CD14-positive monocyte (primary cell): ENCODE measurements around the gene ZNF524. TPM values are rescaled to one million over a fixed set of nuclear protein-coding genes. Genes with fewer than 3 reads are reported as not detected.
A peak's percentile ranks its signal among the peaks of the same experiment; 100 is the strongest.

Experiments used
- DNase-seq, 3 donors: peaks; one replicate each; pipeline ENCODE4 v3.0.0-alpha.2; 2011 to 2022
- H2AFZ ChIP-seq: 2 replicates; pipeline ENCODE4 v1.6.0; 2012; ENCODE audit warnings: mild to moderate bottlenecking, low read depth, low read length, inconsistent platforms; ENCODE audit not compliant: insufficient read depth, poor library complexity, severe bottlenecking
- H3K27ac ChIP-seq, 2 donors: 1 replicate in 1 of 2; 2 replicates in 1 of 2; pipeline ENCODE4 v1.5.1; 2012 to 2013; ENCODE audit warnings: low read length in 2 of 2, control low read depth in 1 of 2, inconsistent platforms in 1 of 2, low read depth in 1 of 2, mild to moderate bottlenecking in 1 of 2
- H3K27me3 ChIP-seq, 2 donors: one replicate each; pipeline versions ENCODE4 v1.6.0 to v1.6.1; 2011 to 2013; ENCODE audit warnings: low read length in 2 of 2; ENCODE audit not compliant: control insufficient read depth in 2 of 2, insufficient read depth in 2 of 2
- H3K36me3 ChIP-seq, 2 donors: replicated peaks in 1 of 2; 1 replicate in 1 of 2; 2 replicates in 1 of 2; pipeline versions ENCODE4 v1.5.1 to v1.6.1; 2012 to 2013; ENCODE audit warnings: low read length in 2 of 2, control low read depth in 1 of 2, inconsistent platforms in 1 of 2, mild to moderate bottlenecking in 1 of 2; ENCODE audit not compliant: insufficient read depth in 2 of 2, control insufficient read depth in 1 of 2
- H3K4me1 ChIP-seq, 2 donors: 1 replicate in 1 of 2; 2 replicates in 1 of 2; pipeline versions ENCODE4 v1.5.1 to v1.6.1; 2012 to 2013; ENCODE audit warnings: low read length in 2 of 2, control low read depth in 1 of 2, inconsistent platforms in 1 of 2, mild to moderate bottlenecking in 1 of 2, moderate library complexity in 1 of 2; ENCODE audit not compliant: insufficient read depth in 2 of 2, control insufficient read depth in 1 of 2
- H3K4me2 ChIP-seq: replicated peaks from 2 replicates; pipeline ENCODE3; 2012; ENCODE audit warnings: low read length, moderate library complexity, mild to moderate bottlenecking; ENCODE audit not compliant: poor library complexity, severe bottlenecking; ENCODE audit errors: extremely low read depth
- H3K4me3 ChIP-seq, 3 experiments: fragments of 200-600 bp in 1 of 3; sonication (generic) in 1 of 3; replicated peaks in 1 of 3; 1 replicate in 2 of 3; 2 replicates in 1 of 3; pipeline ENCODE4 v1.5.1; 2011 to 2013; ENCODE audit warnings: low read length in 3 of 3, mild to moderate bottlenecking in 3 of 3, control low read depth in 2 of 3, low read depth in 2 of 3, inconsistent platforms in 1 of 3, moderate library complexity in 1 of 3
- H3K79me2 ChIP-seq: 2 replicates; pipeline ENCODE4 v1.6.0; 2012; ENCODE audit warnings: mild to moderate bottlenecking, control low read depth, inconsistent platforms, low read length, moderate library complexity; ENCODE audit not compliant: insufficient read depth
- H3K9ac ChIP-seq: 2 replicates; pipeline ENCODE4 v1.6.0; 2017; ENCODE audit warnings: low read length, mild to moderate bottlenecking; ENCODE audit not compliant: insufficient read depth, poor library complexity, severe bottlenecking
- H3K9me3 ChIP-seq, 2 donors: replicated peaks in 1 of 2; 1 replicate in 1 of 2; 2 replicates in 1 of 2; pipeline versions ENCODE4 v1.5.1 to v1.6.1; 2012 to 2013; ENCODE audit warnings: low read length in 2 of 2, control low read depth in 1 of 2; ENCODE audit not compliant: control insufficient read depth in 1 of 2, insufficient read depth in 1 of 2
- H4K20me1 ChIP-seq: 2 replicates; pipeline ENCODE4 v1.6.0; 2012; ENCODE audit warnings: mild to moderate bottlenecking, low read length, control low read depth, moderate library complexity; ENCODE audit not compliant: insufficient read depth
- H3K27ac Mint-ChIP-seq, 7 donors: one replicate each; pipeline ENCODE4 v1.8.0; 2020; ENCODE audit warnings: mild to moderate bottlenecking in 7 of 7, mixed read lengths in 7 of 7, moderate library complexity in 6 of 7, inconsistent platforms in 2 of 7
- H3K27me3 Mint-ChIP-seq, 3 donors: one replicate each; pipeline ENCODE4 v1.8.0; 2021 to 2022; ENCODE audit warnings: low read depth in 3 of 3, mild to moderate bottlenecking in 3 of 3, mixed read lengths in 3 of 3, moderate library complexity in 3 of 3, inconsistent platforms in 1 of 3
- H3K36me3 Mint-ChIP-seq, 2 donors: one replicate each; pipeline ENCODE4 v1.8.0; 2020; ENCODE audit warnings: mixed read lengths in 2 of 2, inconsistent platforms in 1 of 2, mild to moderate bottlenecking in 1 of 2
- H3K4me1 Mint-ChIP-seq: one replicate; pipeline ENCODE4 v1.8.0; 2020; ENCODE audit warnings: mild to moderate bottlenecking, mixed read lengths
- H3K4me3 Mint-ChIP-seq, 2 donors: one replicate each; pipeline ENCODE4 v1.8.0; 2020; ENCODE audit warnings: mild to moderate bottlenecking in 2 of 2, mixed read lengths in 2 of 2, moderate library complexity in 1 of 2
- H3K9me3 Mint-ChIP-seq, 7 donors: one replicate each; pipeline ENCODE4 v1.8.0; 2020 to 2022; ENCODE audit warnings: mixed read lengths in 7 of 7, mild to moderate bottlenecking in 6 of 7, moderate library complexity in 6 of 7, inconsistent platforms in 2 of 7
- CTCF ChIP-seq: fragments of 200-600 bp; IDR thresholded peaks from one replicate; pipeline ENCODE4 v1.8.0; 2022; ENCODE audit warnings: antibody characterized with exemption, mild to moderate bottlenecking
- WGBS: methylation state at CpG from one replicate; pipeline ENCODE4 v1.1.5; 2013; ENCODE audit warnings: missing lambda C conversion rate; ENCODE audit not compliant: insufficient coverage; 5-methylcytosine and 5-hydroxymethylcytosine counted together
- intact Hi-C, 2 donors: fragments of 100-400 bp; cut with micrococcal nuclease; formaldehyde crosslinking; loops; one replicate each; pipeline versions ENCODE4 v1.15.0 to v1.15.1; 2023
- polyA plus RNA-seq, 3 donors: library from polyadenylated mRNA; depleted of rRNA in 1 of 3; unstranded in 2 of 3; stranded (reverse) in 1 of 3; fragments of 300-500 nt in 2 of 3; fragments of >200 nt in 1 of 3; fragmentation: Illumina TruSeq in 2 of 3; gene quantifications; 1 replicate in 2 of 3; 2 replicates in 1 of 3; pipeline ENCODE4 v1.2.3, GENCODE V29; 2012 to 2021

The ZNF524 gene
- polyA plus RNA-seq, 3 donors = 27.9 to 45.7 (median 41.8) TPM

- intact Hi-C loops = loop anchor here in 1 of 2 donors (2.0 to 10.0 kb wide), 2 partner anchors 39 to 179 kb away; partner anchors contain the start of gene EPN1
- H3K4me3 ChIP-seq = peak overlapping the region; percentile 86 to 90 (median 89)
- H3K27ac ChIP-seq = peak overlapping the region; percentile 89 to 100
- Mint-ChIP-seq H3K36me3 (peaks cover 12 to 15% of the 10 kb centered on the region in 2 donors), H3K9me3 (peaks cover 0 to 7% (median 0%) of the 10 kb centered on the region in 7 donors), H3K4me3 (peak overlapping the region; percentile 100), H3K27ac (peak overlapping the region; percentile 99 to 100 (median 100)), H3K27me3 (peaks cover 0 to 8% (median under 1%) of the 10 kb centered on the region in 3 donors), H3K4me1 (peaks cover 69% of the 10 kb centered on the region)
- H2AFZ ChIP-seq = no peak overlapping the region
- DNase-seq = peak in 1 of 3 donors; percentile 21
- peak overlapping the region; percentile 98 for H3K9ac ChIP-seq
- no peak for TF ChIP-seq CTCF
- WGBS = 65% methylated on average over 7 of the region's 7 CpGs
- H3K4me1 ChIP-seq = peaks cover 40 to 58% of the 10 kb centered on the region in 2 donors
- no peaks in the 10 kb centered on the region for H3K36me3 ChIP-seq
- peaks cover 34% of the 10 kb centered on the region for H3K79me2 ChIP-seq
- peaks cover 6% of the 10 kb centered on the region for H4K20me1 ChIP-seq
- no peaks in the 10 kb centered on the region for H3K27me3 ChIP-seq
- peaks cover 0 to 3% of the 10 kb centered on the region in 2 donors for H3K9me3 ChIP-seq
- peak overlapping the region; percentile 85 for H3K4me2 ChIP-seq
These were observed 35.9 kb downstream of the ZNF524 start for GRCh38 chr19:55635856-55636440.

GRCh38 chr19:55636723-55637122 lies 36.6 kb downstream of the ZNF524 start:
- Histone ChIP-seq H4K20me1 (peaks cover 6% of the 10 kb centered on the region), H3K4me1 (peaks cover 46 to 66% of the 10 kb centered on the region in 2 donors), H3K79me2 (peaks cover 38% of the 10 kb centered on the region), H2AFZ (no peak overlapping the region), H3K27me3 (no peaks in the 10 kb centered on the region), H3K4me2 (peak overlapping the region; percentile 85), H3K27ac (no peak overlapping the region), H3K9ac (no peak overlapping the region), H3K4me3 (peak overlapping the region in 1 of 3 experiments; percentile 86), H3K36me3 (no peaks in the 10 kb centered on the region), H3K9me3 (peaks cover 0 to 3% of the 10 kb centered on the region in 2 donors)
- H3K9me3 Mint-ChIP-seq = peaks cover 0 to 7% (median 1%) of the 10 kb centered on the region in 7 donors
- no peak for TF ChIP-seq CTCF
- peaks cover 0 to 12% (median 4%) of the 10 kb centered on the region in 3 donors for H3K27me3 Mint-ChIP-seq
- peaks cover 12 to 15% of the 10 kb centered on the region in 2 donors for H3K36me3 Mint-ChIP-seq
- H3K4me1 Mint-ChIP-seq = peaks cover 72% of the 10 kb centered on the region
- peak overlapping the region in 1 of 2 donors; percentile 100 for H3K4me3 Mint-ChIP-seq
- intact Hi-C loops = loop anchor here in 1 of 2 donors (10.0 kb wide), 1 partner anchor 178 kb away; no protein-coding TSS in a partner anchor
- 96% methylated on average over 3 of the region's 4 CpGs for WGBS
- peak overlapping the region in 6 of 7 donors; percentile 2 to 100 (median 75) for H3K27ac Mint-ChIP-seq
- no peak for DNase-seq
